Glutamatergic neuron (in vitro differentiated cells): Measurements from ENCODE around the gene PCSK9. TPM values are rescaled to one million over a fixed set of nuclear protein-coding genes. Genes with fewer than 3 reads are reported as not detected.

Source experiments
- DNase-seq: peaks from one replicate; pipeline ENCODE4 v3.0.0; 2022
- H3K27ac Mint-ChIP-seq: one replicate; pipeline ENCODE4 v1.8.0; 2020; ENCODE audit warnings: mild to moderate bottlenecking, mixed read lengths, inconsistent platforms; ENCODE audit not compliant: unreplicated experiment
- H3K27me3 Mint-ChIP-seq: one replicate; pipeline ENCODE4 v1.8.0; 2020; ENCODE audit warnings: mild to moderate bottlenecking, moderate library complexity, mixed read lengths, inconsistent platforms; ENCODE audit not compliant: unreplicated experiment
- H3K36me3 Mint-ChIP-seq: one replicate; pipeline ENCODE4 v1.8.0; 2020; ENCODE audit warnings: mild to moderate bottlenecking, mixed read lengths, inconsistent platforms; ENCODE audit not compliant: unreplicated experiment
- H3K4me1 Mint-ChIP-seq: one replicate; pipeline ENCODE4 v1.8.0; 2020; ENCODE audit warnings: mild to moderate bottlenecking, low read depth, mixed read lengths, inconsistent platforms; ENCODE audit not compliant: unreplicated experiment
- H3K4me3 Mint-ChIP-seq: one replicate; pipeline ENCODE4 v1.8.0; 2020; ENCODE audit warnings: mild to moderate bottlenecking, mixed read lengths, inconsistent platforms; ENCODE audit not compliant: unreplicated experiment
- H3K9me3 Mint-ChIP-seq: one replicate; pipeline ENCODE4 v1.8.0; 2020; ENCODE audit warnings: mild to moderate bottlenecking, moderate library complexity, mixed read lengths, inconsistent platforms; ENCODE audit not compliant: unreplicated experiment
- total RNA-seq: library from RNA; stranded (reverse); fragmentation: NEBNext Ultra II Directional; extraction: Animal tissue kit (Norgen Biotek cat#: 25700); gene quantifications from one replicate; pipeline ENCODE4 v1.2.1, GENCODE V29; 2021; ENCODE audit not compliant: unreplicated experiment
- TF ChIP-seq, protein P1 (sequence below): fragments of 200-600 bp; sonication (generic); IDR thresholded peaks from one replicate; pipeline ENCODE4 v1.5.0; 2021; ENCODE audit not compliant: partially characterized antibody, unreplicated experiment

PCSK9 gene
- total RNA-seq, 1 donor from 2014 or later = 2.1 TPM

DNA sequence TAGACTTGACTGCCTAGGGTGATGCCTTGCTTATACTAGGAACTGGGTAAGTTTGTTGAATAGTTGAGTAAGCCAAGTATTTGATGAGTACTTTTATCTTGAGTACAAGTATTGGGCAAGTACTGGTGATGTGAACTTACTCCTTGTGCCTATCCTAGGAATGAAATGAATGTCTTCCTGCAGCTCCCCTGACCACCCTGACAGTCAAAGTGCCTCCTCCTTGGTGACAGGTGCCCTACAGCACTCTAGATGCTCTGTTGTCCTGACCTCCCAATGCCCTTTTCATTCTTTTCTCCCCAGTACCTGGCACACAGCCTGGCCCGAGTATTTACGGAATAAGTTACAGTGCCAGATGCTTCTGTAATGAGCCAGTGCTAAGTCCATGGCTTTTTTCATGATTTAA, 25.5 kb downstream of the PCSK9 start:
- H3K36me3 Mint-ChIP-seq = peaks cover under 1% of the 10 kb centered on the region
- no peak for DNase-seq
- H3K4me3 Mint-ChIP-seq = no peak overlapping the region
- TF ChIP-seq, protein P1, sequence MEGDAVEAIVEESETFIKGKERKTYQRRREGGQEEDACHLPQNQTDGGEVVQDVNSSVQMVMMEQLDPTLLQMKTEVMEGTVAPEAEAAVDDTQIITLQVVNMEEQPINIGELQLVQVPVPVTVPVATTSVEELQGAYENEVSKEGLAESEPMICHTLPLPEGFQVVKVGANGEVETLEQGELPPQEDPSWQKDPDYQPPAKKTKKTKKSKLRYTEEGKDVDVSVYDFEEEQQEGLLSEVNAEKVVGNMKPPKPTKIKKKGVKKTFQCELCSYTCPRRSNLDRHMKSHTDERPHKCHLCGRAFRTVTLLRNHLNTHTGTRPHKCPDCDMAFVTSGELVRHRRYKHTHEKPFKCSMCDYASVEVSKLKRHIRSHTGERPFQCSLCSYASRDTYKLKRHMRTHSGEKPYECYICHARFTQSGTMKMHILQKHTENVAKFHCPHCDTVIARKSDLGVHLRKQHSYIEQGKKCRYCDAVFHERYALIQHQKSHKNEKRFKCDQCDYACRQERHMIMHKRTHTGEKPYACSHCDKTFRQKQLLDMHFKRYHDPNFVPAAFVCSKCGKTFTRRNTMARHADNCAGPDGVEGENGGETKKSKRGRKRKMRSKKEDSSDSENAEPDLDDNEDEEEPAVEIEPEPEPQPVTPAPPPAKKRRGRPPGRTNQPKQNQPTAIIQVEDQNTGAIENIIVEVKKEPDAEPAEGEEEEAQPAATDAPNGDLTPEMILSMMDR = no peak
- H3K27me3 Mint-ChIP-seq = peaks cover 13% of the 10 kb centered on the region
- H3K4me1 Mint-ChIP-seq = peaks cover 10% of the 10 kb centered on the region
- H3K9me3 Mint-ChIP-seq = peaks cover 5% of the 10 kb centered on the region
- H3K27ac Mint-ChIP-seq = no peak overlapping the region

DNA sequence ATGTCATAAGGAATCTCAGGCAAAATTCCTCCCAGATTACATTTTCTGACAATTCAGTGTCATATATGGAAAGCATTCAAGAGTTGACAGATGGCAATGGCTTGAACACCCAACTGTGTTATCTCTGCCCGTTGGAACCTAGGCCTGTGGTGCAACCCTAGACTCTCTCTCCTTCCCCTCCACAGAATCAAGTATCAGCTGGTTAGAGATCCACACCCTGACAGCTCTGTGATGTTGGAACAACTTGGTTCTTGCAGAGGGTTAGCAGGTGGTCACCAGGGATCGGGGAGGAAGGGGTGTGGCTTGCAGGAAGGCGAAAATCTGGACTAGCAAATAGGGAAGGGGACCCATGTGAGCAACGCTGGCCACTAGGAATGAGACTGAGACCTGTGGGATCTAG, 26.3 kb downstream of the PCSK9 start:
- no peak overlapping the region for H3K27ac Mint-ChIP-seq
- DNase-seq = no peak
- peaks cover 15% of the 10 kb centered on the region for H3K27me3 Mint-ChIP-seq
- H3K36me3 Mint-ChIP-seq = peaks cover 5% of the 10 kb centered on the region
- peaks cover 12% of the 10 kb centered on the region for H3K4me1 Mint-ChIP-seq
- H3K4me3 Mint-ChIP-seq = no peak overlapping the region
- H3K9me3 Mint-ChIP-seq = peaks cover 2% of the 10 kb centered on the region
- TF ChIP-seq, protein P1 = no peak

DNA sequence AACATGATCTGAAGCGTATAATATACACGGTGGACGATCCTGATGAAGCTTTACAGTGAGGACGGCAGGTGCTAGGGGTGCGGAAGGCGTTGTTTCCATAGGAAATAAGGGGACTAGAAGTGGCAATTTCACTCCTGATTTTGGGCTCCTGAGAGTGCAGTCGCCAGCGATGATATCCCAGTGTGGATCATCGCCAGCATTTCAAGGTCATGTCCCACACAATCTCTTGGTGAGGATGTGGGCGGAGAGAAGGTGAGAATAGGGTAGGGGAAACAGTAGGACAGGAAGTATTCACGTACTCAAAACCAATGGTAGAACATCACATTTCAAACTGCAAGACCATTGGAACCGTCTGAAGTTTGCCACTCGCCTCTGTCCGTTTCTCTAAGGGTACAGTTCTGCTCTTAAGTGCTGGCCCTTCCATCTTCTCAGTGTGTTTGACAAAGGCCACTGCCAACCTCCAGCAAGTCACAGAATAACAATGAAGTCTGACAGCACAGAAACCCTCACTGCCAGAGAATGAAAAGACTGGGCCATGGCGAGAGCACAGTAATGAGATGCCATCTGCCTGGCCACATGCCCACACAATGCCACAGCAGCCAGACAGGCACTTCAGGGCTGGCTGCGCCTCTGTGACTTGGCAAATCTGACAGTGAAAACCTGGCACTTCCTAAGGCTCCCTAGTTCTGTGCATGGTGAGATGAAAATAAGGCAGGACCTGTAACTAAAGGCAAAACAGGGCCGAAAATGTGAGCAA, 27.9 kb downstream of the PCSK9 start:
- H3K27ac Mint-ChIP-seq = no peak overlapping the region

DNA sequence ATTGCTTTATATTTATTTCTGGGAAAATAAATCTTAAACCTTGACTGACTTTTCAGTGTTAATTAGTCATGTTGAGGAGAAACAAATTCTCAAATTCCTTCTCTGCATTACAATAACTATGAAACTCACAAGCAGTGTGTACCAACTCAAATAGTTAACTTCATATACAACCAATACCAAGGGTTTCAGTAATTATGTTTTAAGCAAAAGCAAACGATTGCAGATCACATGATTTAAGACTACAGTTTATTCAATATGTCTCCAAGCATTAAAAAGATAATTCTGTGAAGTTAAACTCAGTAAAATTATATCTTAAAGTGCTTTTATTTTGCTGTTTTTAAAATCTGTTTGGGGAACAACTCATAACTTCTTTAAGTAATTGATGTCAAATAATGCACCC, 28.6 kb downstream of the PCSK9 start:
- TF ChIP-seq, protein P1 = no peak
- Mint-ChIP-seq H3K36me3 (peaks cover 5% of the 10 kb centered on the region), H3K27ac (no peak overlapping the region), H3K4me3 (no peak overlapping the region), H3K4me1 (peaks cover 12% of the 10 kb centered on the region), H3K9me3 (peaks cover 2% of the 10 kb centered on the region), H3K27me3 (peaks cover 9% of the 10 kb centered on the region)
- DNase-seq = no peak

More for the DNA sequence above, 27.9 kb downstream of the PCSK9 start:
- peaks cover 14% of the 10 kb centered on the region for H3K27me3 Mint-ChIP-seq
- peaks cover 12% of the 10 kb centered on the region for H3K4me1 Mint-ChIP-seq
- no peak overlapping the region for H3K4me3 Mint-ChIP-seq
- no peak for DNase-seq
- TF ChIP-seq, protein P1 = no peak
- peaks cover 2% of the 10 kb centered on the region for H3K9me3 Mint-ChIP-seq
- H3K36me3 Mint-ChIP-seq = peaks cover 5% of the 10 kb centered on the region

DNA sequence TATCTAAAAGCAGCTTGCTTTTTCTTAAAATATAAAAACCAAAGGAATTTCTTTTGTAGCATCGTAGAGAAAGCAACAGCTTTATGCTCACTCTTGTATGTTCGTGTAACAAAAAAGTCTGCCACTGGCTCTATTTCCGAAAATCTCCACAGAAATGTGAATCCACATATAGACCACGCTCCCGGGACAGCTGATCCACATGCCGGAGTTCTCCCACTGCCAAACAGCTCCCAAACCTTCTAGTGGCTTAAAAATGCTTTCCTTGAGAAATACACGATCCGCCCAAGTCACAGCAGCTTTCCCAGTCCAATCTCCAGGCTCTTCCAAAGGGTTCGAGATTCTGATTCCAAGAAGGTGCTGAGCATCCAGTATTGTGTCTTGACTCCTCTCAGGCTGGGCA, 29.3 kb downstream of the PCSK9 start:
- Mint-ChIP-seq H3K4me3 (no peak overlapping the region), H3K9me3 (no peaks in the 10 kb centered on the region), H3K4me1 (peaks cover 12% of the 10 kb centered on the region), H3K27ac (no peak overlapping the region), H3K36me3 (peaks cover 5% of the 10 kb centered on the region), H3K27me3 (peaks cover 5% of the 10 kb centered on the region)
- TF ChIP-seq, protein P1 = no peak
- DNase-seq = no peak
